SK-N-SH treated with all-trans-retinoic acid at 6 μM for 48 hours (cell line): ENCODE measurements around the gene TPST1.

Experiments
- ATAC-seq: fragments of 200-7000 bp; cut with Tn5 transposase; 3 replicates; pipeline ENCODE4 v1.9.1; 2020; ENCODE audit warnings: mild to moderate bottlenecking, moderate library complexity
- ARNTL ChIP-seq: fragments of 450-650 bp; formaldehyde crosslinking; IDR thresholded peaks from 2 replicates; pipeline ENCODE4 v1.5.0; 2020; ENCODE audit warnings: low read depth, mild to moderate bottlenecking, moderate library complexity, borderline replicate concordance
- BACH2 ChIP-seq: fragments of 250-450 bp; sonication (Bioruptor Pico); IDR thresholded peaks from 2 replicates; pipeline ENCODE4 v1.9.0; 2021; ENCODE audit warnings: mild to moderate bottlenecking, borderline replicate concordance
- CSDC2 ChIP-seq: fragments of 250-450 bp; sonication (Bioruptor Pico); IDR thresholded peaks from 2 replicates; pipeline ENCODE4 v1.5.0; 2020; ENCODE audit warnings: mild to moderate bottlenecking, moderate library complexity
- ESRRG ChIP-seq: fragments of 250-450 bp; sonication (Bioruptor Pico); IDR thresholded peaks from 2 replicates; pipeline ENCODE4 v1.6.1; 2021; ENCODE audit warnings: mild to moderate bottlenecking
- ISL1 ChIP-seq: fragments of 250-450 bp; sonication (Bioruptor Pico); IDR thresholded peaks from 2 replicates; pipeline ENCODE4 v2.1.2; 2022; ENCODE audit warnings: mild to moderate bottlenecking, moderate library complexity
- PPARA ChIP-seq: fragments of 250-450 bp; sonication (Bioruptor Pico); IDR thresholded peaks from 2 replicates; pipeline ENCODE4 v1.5.0; 2020; ENCODE audit warnings: mild to moderate bottlenecking, borderline replicate concordance
- SNAI2 ChIP-seq: fragments of 250-450 bp; sonication (Bioruptor Pico); IDR thresholded peaks from 2 replicates; pipeline ENCODE4 v1.5.0; 2020; ENCODE audit warnings: mild to moderate bottlenecking, moderate library complexity
- TCF4 ChIP-seq: fragments of 250-450 bp; sonication (Bioruptor Pico); IDR thresholded peaks from 2 replicates; pipeline ENCODE4 v1.8.0; 2021; ENCODE audit warnings: mild to moderate bottlenecking, moderate library complexity, borderline replicate concordance
- TOX ChIP-seq: fragments of 250-450 bp; sonication (Bioruptor Pico); IDR thresholded peaks from 2 replicates; pipeline ENCODE4 v1.8.0; 2021; ENCODE audit warnings: mild to moderate bottlenecking, moderate library complexity, borderline replicate concordance
- ZC3H10 ChIP-seq: fragments of 250-450 bp; sonication (Bioruptor Pico); IDR thresholded peaks from 2 replicates; pipeline ENCODE4 v1.5.1; 2021; ENCODE audit warnings: mild to moderate bottlenecking, moderate library complexity
- ZFP3 ChIP-seq: fragments of 250-450 bp; sonication (Bioruptor Pico); IDR thresholded peaks from 2 replicates; pipeline ENCODE4 v1.5.0; 2020; ENCODE audit warnings: mild to moderate bottlenecking, moderate library complexity
- ZFP30 ChIP-seq: fragments of 450-650 bp; formaldehyde crosslinking; IDR thresholded peaks from 2 replicates; pipeline ENCODE4 v1.5.0; 2022; ENCODE audit warnings: mild to moderate bottlenecking, moderate library complexity
- ZNF70 ChIP-seq: fragments of 450-650 bp; formaldehyde crosslinking; IDR thresholded peaks from 2 replicates; pipeline ENCODE4 v1.5.0; 2020; ENCODE audit warnings: mild to moderate bottlenecking, moderate library complexity
- ZNF8 ChIP-seq: fragments of 450-650 bp; formaldehyde crosslinking; IDR thresholded peaks from 2 replicates; pipeline ENCODE4 v1.5.0; 2020; ENCODE audit warnings: mild to moderate bottlenecking, moderate library complexity
- TF ChIP-seq, protein P1 (sequence below): fragments of 250-450 bp; sonication (Bioruptor Pico); IDR thresholded peaks from 2 replicates; pipeline ENCODE4 v1.8.0; 2021; ENCODE audit warnings: low read depth, mild to moderate bottlenecking, moderate library complexity, borderline replicate concordance
- TF ChIP-seq, protein P2 (sequence below): fragments of 250-450 bp; sonication (Bioruptor Pico); IDR thresholded peaks from 2 replicates; pipeline ENCODE4 v1.5.1; 2021; ENCODE audit warnings: mild to moderate bottlenecking, moderate library complexity
- TF ChIP-seq, protein P3 (sequence below): fragments of 250-450 bp; sonication (Bioruptor Pico); IDR thresholded peaks from 2 replicates; pipeline ENCODE4 v1.8.0; 2020; ENCODE audit warnings: mild to moderate bottlenecking, moderate library complexity, borderline replicate concordance
- TF ChIP-seq, protein P4 (sequence below): fragments of 250-450 bp; sonication (Bioruptor Pico); IDR thresholded peaks from 2 replicates; pipeline ENCODE4 v1.5.0; 2020; ENCODE audit warnings: mild to moderate bottlenecking, moderate library complexity
- TF ChIP-seq, protein P5 (sequence below): fragments of 250-450 bp; sonication (Bioruptor Pico); IDR thresholded peaks from 2 replicates; pipeline ENCODE4 v1.5.1; 2020; ENCODE audit warnings: low read depth, mild to moderate bottlenecking, moderate library complexity

The TPST1 gene

DNA sequence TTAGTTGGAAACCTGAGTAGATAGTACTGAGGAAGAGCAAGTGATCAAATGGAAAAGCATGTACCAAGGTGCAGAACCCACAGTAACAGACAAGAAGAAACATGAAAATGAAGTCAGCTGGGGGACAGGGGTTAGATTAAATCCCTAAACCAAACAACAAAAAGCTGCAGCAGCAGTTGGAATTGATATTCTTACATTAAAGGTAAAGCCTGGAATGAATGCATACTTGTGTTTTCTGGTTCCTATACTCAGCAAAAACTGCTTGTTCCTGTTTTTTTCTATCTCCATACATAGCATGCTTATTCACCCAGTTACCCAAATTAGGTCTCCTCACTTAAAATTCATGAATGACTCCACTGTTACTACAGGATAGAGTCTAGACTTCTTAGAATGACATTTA, 92.4 kb downstream of the TPST1 start:
- ATAC-seq, result no peak
- TF ChIP-seq, protein P1, sequence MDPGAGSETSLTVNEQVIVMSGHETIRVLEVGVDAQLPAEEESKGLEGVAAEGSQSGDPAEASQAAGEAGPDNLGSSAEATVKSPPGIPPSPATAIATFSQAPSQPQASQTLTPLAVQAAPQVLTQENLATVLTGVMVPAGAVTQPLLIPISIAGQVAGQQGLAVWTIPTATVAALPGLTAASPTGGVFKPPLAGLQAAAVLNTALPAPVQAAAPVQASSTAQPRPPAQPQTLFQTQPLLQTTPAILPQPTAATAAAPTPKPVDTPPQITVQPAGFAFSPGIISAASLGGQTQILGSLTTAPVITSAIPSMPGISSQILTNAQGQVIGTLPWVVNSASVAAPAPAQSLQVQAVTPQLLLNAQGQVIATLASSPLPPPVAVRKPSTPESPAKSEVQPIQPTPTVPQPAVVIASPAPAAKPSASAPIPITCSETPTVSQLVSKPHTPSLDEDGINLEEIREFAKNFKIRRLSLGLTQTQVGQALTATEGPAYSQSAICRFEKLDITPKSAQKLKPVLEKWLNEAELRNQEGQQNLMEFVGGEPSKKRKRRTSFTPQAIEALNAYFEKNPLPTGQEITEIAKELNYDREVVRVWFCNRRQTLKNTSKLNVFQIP (CRISPR knock-in tag), result no peak
- TF ChIP-seq ZNF70 (CRISPR knock-in tag) (no peak), ZFP30 (CRISPR knock-in tag) (no peak), CSDC2 (CRISPR knock-in tag) (no peak), TOX (CRISPR knock-in tag) (no peak), ESRRG (CRISPR knock-in tag) (no peak)

DNA sequence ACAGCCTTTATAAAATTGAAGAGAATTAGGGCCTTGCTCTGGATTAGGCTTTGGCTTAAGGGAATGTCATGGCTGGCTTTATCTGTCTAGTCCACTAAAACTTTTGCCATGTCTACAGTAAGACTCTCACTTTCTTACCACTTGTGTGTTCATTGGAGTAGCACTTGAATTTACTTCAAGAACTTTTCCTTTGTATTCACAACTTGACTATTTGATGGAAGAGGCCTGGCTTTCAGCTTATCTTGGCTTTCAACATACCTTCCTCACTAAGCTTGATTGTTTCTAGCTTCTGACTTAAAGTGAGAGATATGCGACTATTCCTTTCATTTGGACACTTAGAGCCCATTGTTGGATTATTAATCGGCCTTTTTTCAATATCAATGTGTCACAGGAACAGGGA, 96.1 kb downstream of the TPST1 start:
- TF ChIP-seq ARNTL, result no peak
- no peak for TF ChIP-seq TOX (CRISPR knock-in tag)
- TF ChIP-seq ISL1, result no peak
- TF ChIP-seq, protein P2, sequence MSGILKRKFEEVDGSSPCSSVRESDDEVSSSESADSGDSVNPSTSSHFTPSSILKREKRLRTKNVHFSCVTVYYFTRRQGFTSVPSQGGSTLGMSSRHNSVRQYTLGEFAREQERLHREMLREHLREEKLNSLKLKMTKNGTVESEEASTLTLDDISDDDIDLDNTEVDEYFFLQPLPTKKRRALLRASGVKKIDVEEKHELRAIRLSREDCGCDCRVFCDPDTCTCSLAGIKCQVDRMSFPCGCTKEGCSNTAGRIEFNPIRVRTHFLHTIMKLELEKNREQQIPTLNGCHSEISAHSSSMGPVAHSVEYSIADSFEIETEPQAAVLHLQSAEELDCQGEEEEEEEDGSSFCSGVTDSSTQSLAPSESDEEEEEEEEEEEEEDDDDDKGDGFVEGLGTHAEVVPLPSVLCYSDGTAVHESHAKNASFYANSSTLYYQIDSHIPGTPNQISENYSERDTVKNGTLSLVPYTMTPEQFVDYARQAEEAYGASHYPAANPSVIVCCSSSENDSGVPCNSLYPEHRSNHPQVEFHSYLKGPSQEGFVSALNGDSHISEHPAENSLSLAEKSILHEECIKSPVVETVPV (CRISPR knock-in tag), result no peak
- no peak for ATAC-seq

DNA sequence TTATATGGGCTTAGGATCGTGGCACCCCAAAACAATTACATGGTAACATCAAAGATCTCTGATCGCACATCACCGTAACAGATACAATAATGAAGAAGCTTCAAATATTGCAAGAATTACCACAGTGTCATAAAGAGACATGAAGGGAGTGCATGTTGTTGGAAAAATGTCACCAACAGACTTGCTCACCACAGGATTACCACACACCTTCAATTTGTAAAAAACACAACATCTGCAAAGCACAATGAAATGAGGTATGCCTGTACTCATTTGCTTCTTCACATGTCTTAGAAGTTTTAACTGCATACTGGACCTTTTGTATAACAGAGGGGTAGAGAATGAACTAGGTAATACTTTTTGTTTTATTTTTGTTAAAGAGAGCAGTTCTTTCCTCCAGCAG, 96.6 kb downstream of the TPST1 start:
- no peak for ATAC-seq
- TF ChIP-seq ESRRG (CRISPR knock-in tag) (no peak), BACH2 (CRISPR knock-in tag) (no peak), PPARA (CRISPR knock-in tag) (no peak), CSDC2 (CRISPR knock-in tag) (no peak), TCF4 (no peak), ZC3H10 (CRISPR knock-in tag) (no peak), SNAI2 (no peak), ZFP30 (CRISPR knock-in tag) (no peak), ZFP3 (CRISPR knock-in tag) (no peak), ZNF8 (CRISPR knock-in tag) (no peak), ISL1 (no peak)
- TF ChIP-seq, protein P3, sequence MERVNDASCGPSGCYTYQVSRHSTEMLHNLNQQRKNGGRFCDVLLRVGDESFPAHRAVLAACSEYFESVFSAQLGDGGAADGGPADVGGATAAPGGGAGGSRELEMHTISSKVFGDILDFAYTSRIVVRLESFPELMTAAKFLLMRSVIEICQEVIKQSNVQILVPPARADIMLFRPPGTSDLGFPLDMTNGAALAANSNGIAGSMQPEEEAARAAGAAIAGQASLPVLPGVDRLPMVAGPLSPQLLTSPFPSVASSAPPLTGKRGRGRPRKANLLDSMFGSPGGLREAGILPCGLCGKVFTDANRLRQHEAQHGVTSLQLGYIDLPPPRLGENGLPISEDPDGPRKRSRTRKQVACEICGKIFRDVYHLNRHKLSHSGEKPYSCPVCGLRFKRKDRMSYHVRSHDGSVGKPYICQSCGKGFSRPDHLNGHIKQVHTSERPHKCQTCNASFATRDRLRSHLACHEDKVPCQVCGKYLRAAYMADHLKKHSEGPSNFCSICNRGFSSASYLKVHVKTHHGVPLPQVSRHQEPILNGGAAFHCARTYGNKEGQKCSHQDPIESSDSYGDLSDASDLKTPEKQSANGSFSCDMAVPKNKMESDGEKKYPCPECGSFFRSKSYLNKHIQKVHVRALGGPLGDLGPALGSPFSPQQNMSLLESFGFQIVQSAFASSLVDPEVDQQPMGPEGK (CRISPR knock-in tag), result no peak
- TF ChIP-seq, protein P4, sequence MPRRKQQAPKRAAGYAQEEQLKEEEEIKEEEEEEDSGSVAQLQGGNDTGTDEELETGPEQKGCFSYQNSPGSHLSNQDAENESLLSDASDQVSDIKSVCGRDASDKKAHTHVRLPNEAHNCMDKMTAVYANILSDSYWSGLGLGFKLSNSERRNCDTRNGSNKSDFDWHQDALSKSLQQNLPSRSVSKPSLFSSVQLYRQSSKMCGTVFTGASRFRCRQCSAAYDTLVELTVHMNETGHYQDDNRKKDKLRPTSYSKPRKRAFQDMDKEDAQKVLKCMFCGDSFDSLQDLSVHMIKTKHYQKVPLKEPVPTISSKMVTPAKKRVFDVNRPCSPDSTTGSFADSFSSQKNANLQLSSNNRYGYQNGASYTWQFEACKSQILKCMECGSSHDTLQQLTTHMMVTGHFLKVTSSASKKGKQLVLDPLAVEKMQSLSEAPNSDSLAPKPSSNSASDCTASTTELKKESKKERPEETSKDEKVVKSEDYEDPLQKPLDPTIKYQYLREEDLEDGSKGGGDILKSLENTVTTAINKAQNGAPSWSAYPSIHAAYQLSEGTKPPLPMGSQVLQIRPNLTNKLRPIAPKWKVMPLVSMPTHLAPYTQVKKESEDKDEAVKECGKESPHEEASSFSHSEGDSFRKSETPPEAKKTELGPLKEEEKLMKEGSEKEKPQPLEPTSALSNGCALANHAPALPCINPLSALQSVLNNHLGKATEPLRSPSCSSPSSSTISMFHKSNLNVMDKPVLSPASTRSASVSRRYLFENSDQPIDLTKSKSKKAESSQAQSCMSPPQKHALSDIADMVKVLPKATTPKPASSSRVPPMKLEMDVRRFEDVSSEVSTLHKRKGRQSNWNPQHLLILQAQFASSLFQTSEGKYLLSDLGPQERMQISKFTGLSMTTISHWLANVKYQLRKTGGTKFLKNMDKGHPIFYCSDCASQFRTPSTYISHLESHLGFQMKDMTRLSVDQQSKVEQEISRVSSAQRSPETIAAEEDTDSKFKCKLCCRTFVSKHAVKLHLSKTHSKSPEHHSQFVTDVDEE (CRISPR knock-in tag), result no peak
- TF ChIP-seq, protein P1 (CRISPR knock-in tag), result no peak
- TF ChIP-seq, protein P5, sequence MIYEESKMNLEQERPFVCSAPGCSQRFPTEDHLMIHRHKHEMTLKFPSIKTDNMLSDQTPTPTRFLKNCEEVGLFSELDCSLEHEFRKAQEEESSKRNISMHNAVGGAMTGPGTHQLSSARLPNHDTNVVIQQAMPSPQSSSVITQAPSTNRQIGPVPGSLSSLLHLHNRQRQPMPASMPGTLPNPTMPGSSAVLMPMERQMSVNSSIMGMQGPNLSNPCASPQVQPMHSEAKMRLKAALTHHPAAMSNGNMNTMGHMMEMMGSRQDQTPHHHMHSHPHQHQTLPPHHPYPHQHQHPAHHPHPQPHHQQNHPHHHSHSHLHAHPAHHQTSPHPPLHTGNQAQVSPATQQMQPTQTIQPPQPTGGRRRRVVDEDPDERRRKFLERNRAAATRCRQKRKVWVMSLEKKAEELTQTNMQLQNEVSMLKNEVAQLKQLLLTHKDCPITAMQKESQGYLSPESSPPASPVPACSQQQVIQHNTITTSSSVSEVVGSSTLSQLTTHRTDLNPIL (CRISPR knock-in tag), result no peak
